A549 treated with RU486 at 1 μM for 4 hours (cell line): Measurements from ENCODE around the gene PIP4K2A. TPM values are rescaled to one million over a fixed set of nuclear protein-coding genes. Genes with fewer than 3 reads are reported as not detected.

Experiments used
- total RNA-seq: library from RNA; stranded (reverse); fragments of 200-300 nt; extraction: Qiagen RNA extraction; gene quantifications from 5 replicates; pipeline ENCODE4 v1.2.3, GENCODE V29; 2022; ENCODE audit warnings: low read depth

Gene PIP4K2A
- 19.9 to 38.0 TPM (median 22.6 TPM) in 5 replicates for total RNA-seq

GRCh38 chr10:22714479-22715289 is at the start of gene PIP4K2A:
Gene PIP4K2A, minus strand, starts transcription at chr10:22714578. Its CDS starts 252 bp downstream, at chr10:22714326.

Other genes with a start within 250 kb of the PIP4K2A start
- gene ARMC3, start 213.5 kb upstream of the PIP4K2A start, total RNA-seq = 0.34 to 1.2 TPM (median 0.73 TPM) in 5 replicates